ENCODE results near the gene OR10A6.

GRCh38 chr11:7967097-7967496 lies 36.0 kb upstream of the OR10A6 start:
- TF ChIP-seq EP300 (IDR thresholded peaks at IDR 0.05): no peak
- no peak for TF ChIP-seq POLR2A (IDR thresholded peaks at IDR 0.05)

Data from tibial nerve (tissue), 3 donors.